Liver (tissue), 9 donors: ENCODE results near the gene PLN. TPM values are rescaled to one million over a fixed set of nuclear protein-coding genes. Genes with fewer than 3 reads are reported as not detected.

Experiments
- DNase-seq: peaks from one replicate; pipeline ENCODE4 v3.0.0-alpha.2; 2017; ENCODE audit warnings: low spot score
- H3K27ac ChIP-seq, 2 donors: one replicate each; pipeline ENCODE4 v1.7.0; 2013; ENCODE audit warnings: inconsistent platforms in 2 of 2, low read length in 2 of 2, control low read depth in 1 of 2, low read depth in 1 of 2, mild to moderate bottlenecking in 1 of 2
- H3K27me3 ChIP-seq, 4 donors: one replicate each; pipeline versions ENCODE4 v1.6.1 to v1.7.0; 2013; ENCODE audit warnings: low read length in 3 of 4, inconsistent platforms in 1 of 4, mild to moderate bottlenecking in 1 of 4, moderate library complexity in 1 of 4; ENCODE audit not compliant: control insufficient read depth in 4 of 4, insufficient read depth in 4 of 4
- H3K36me3 ChIP-seq, 4 donors: one replicate each; pipeline versions ENCODE4 v1.6.1 to v1.7.0; 2013; ENCODE audit warnings: low read length in 3 of 4, mild to moderate bottlenecking in 3 of 4, low read depth in 1 of 4, moderate library complexity in 1 of 4; ENCODE audit not compliant: control insufficient read depth in 4 of 4, insufficient read depth in 3 of 4
- H3K4me1 ChIP-seq, 4 donors: one replicate each; pipeline versions ENCODE4 v1.6.1 to v1.7.0; 2013; ENCODE audit warnings: low read length in 3 of 4, mild to moderate bottlenecking in 3 of 4, moderate library complexity in 1 of 4; ENCODE audit not compliant: control insufficient read depth in 4 of 4, insufficient read depth in 4 of 4
- H3K4me3 ChIP-seq, 3 donors: one replicate each; pipeline versions ENCODE4 v1.6.1 to v1.7.0; 2013; ENCODE audit warnings: low read length in 3 of 3, control low read depth in 1 of 3, low read depth in 1 of 3, mild to moderate bottlenecking in 1 of 3
- H3K9ac ChIP-seq, 2 donors: one replicate each; pipeline ENCODE4 v1.7.0; 2013; ENCODE audit warnings: low read length in 2 of 2, mild to moderate bottlenecking in 2 of 2, moderate library complexity in 2 of 2, control low read depth in 1 of 2, low read depth in 1 of 2
- H3K9me3 ChIP-seq, 4 donors: one replicate each; pipeline versions ENCODE4 v1.6.1 to v1.7.0; 2013; ENCODE audit warnings: low read length in 3 of 4; ENCODE audit not compliant: control insufficient read depth in 4 of 4
- CTCF ChIP-seq: fragments of 150-350 bp; IDR thresholded peaks from 2 replicates; pipeline ENCODE4 v1.5.1; 2017; ENCODE audit warnings: improper control_type of control experiment, low read depth, low read length; ENCODE audit not compliant: missing input control
- EGR1 ChIP-seq, 2 donors: IDR thresholded peaks; 2 replicates each; pipeline ENCODE4 v1.6.1; 2016 to 2018; ENCODE audit warnings: antibody characterized with exemption in 2 of 2, low read depth in 2 of 2
- FOXA1 ChIP-seq: IDR thresholded peaks from 2 replicates; pipeline ENCODE4 v1.6.1; 2016; ENCODE audit warnings: antibody characterized with exemption
- FOXA2 ChIP-seq: IDR thresholded peaks from 2 replicates; pipeline ENCODE4 v1.6.1; 2016; ENCODE audit warnings: antibody characterized with exemption
- GABPA ChIP-seq, 2 donors: IDR thresholded peaks in 1 of 2; conservative IDR thresholded peaks in 1 of 2; 2 replicates each; pipeline ENCODE4 v1.6.1; 2016; ENCODE audit warnings: antibody characterized with exemption in 2 of 2, mild to moderate bottlenecking in 1 of 2, moderate library complexity in 1 of 2
- HNF4A ChIP-seq, 2 donors: conservative IDR thresholded peaks; 2 replicates each; pipeline ENCODE4 v1.6.1; 2016; ENCODE audit warnings: antibody characterized with exemption in 2 of 2, mild to moderate bottlenecking in 2 of 2
- JUND ChIP-seq, 2 donors: IDR thresholded peaks; 2 replicates each; pipeline ENCODE4 v1.6.1; 2016; ENCODE audit warnings: antibody characterized with exemption in 2 of 2
- MAX ChIP-seq: IDR thresholded peaks from 2 replicates; pipeline ENCODE4 v1.6.1; 2016; ENCODE audit warnings: antibody characterized with exemption
- NR2F2 ChIP-seq: IDR thresholded peaks from 2 replicates; pipeline ENCODE4 v1.6.1; 2016; ENCODE audit warnings: antibody characterized with exemption
- RAD21 ChIP-seq, 2 donors: IDR thresholded peaks; 2 replicates each; pipeline ENCODE4 v1.6.1; 2016; ENCODE audit warnings: antibody characterized with exemption in 2 of 2, mild to moderate bottlenecking in 2 of 2
- RXRA ChIP-seq, 2 donors: IDR thresholded peaks; 2 replicates each; pipeline ENCODE4 v1.6.1; 2017 to 2018; ENCODE audit warnings: antibody characterized with exemption in 2 of 2, mild to moderate bottlenecking in 1 of 2
- SP1 ChIP-seq: IDR thresholded peaks from 2 replicates; pipeline ENCODE4 v1.6.1; 2018; ENCODE audit warnings: antibody characterized with exemption, mild to moderate bottlenecking
- TAF1 ChIP-seq: conservative IDR thresholded peaks from 2 replicates; pipeline ENCODE4 v1.6.1; 2016; ENCODE audit warnings: antibody characterized with exemption, mild to moderate bottlenecking
- YY1 ChIP-seq: IDR thresholded peaks from 2 replicates; pipeline ENCODE4 v1.6.1; 2016; ENCODE audit warnings: antibody characterized with exemption, mild to moderate bottlenecking
- ZBTB33 ChIP-seq: IDR thresholded peaks from 2 replicates; pipeline ENCODE4 v1.6.1; 2016; ENCODE audit warnings: antibody characterized with exemption
- WGBS: extraction: QIAGEN DNeasy Blood & Tissue Kit; methylation state at CpG from one replicate; pipeline ENCODE4 v1.1.7; 2013; 5-methylcytosine and 5-hydroxymethylcytosine counted together
- polyA plus RNA-seq, 2 donors: library from polyadenylated mRNA; stranded (reverse) in 1 of 2; unstranded in 1 of 2; fragments of 200-250 nt in 1 of 2; fragments of >200 nt in 1 of 2; fragmentation: Nextera tagmentation in 1 of 2; extraction: Ambion mirVana in 1 of 2; gene quantifications; one replicate each; pipeline versions ENCODE4 v1.2.1 to v1.2.3, GENCODE V29; 2013 to 2015
- total RNA-seq, 2 donors: library from RNA; depleted of rRNA; stranded (reverse); fragments of >200 nt; gene quantifications; one replicate each; pipeline ENCODE4 v1.2.3, GENCODE V29; 2014
- TF ChIP-seq, protein P1 (sequence below): IDR thresholded peaks from 2 replicates; pipeline ENCODE4 v1.6.1; 2016; ENCODE audit warnings: antibody characterized with exemption
- TF ChIP-seq, protein P2 (sequence below): IDR thresholded peaks from 2 replicates; pipeline ENCODE4 v1.6.1; 2016; ENCODE audit warnings: antibody characterized with exemption, mild to moderate bottlenecking
- donor health status: healthy.
- donor health status: healthy.
- donor health status: healthy.
- donor health status: healthy.
- donor health status: healthy.

PLN gene
- total and polyA plus RNA-seq, 4 donors, result 0.14 to 1.3 (median 0.44) TPM

DNA sequence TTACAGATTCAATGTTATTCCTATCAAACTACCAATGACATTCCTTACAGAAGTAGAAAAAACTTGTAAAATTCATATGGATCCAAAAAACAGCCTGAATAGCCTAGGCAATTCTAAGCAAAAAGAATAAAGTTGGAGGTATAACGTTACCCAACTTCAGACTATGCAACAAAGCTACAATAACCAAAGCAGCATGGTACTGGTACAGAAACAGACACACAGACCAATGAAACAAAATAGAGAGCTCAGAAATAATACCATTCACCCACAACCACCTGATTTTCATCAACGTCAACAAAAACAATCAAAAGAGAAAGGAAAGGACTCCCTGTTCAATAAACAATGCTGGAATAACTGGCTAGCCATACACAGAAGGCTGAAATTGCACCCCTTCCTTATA, 17.2 kb upstream of the PLN start:
- TF ChIP-seq FOXA1 (no peak), TAF1 (no peak), EGR1 (IDR thresholded peaks at IDR 0.05; ENCODE audit: low read depth in 2 of 2) (no peak), RXRA (IDR thresholded peaks at IDR 0.05) (no peak), YY1 (no peak), MAX (no peak)
- TF ChIP-seq, protein P1, sequence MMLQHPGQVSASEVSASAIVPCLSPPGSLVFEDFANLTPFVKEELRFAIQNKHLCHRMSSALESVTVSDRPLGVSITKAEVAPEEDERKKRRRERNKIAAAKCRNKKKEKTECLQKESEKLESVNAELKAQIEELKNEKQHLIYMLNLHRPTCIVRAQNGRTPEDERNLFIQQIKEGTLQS, result no peak
- Histone ChIP-seq H3K27ac (no peak overlapping the region), H3K27me3 (no peaks in the 10 kb centered on the region), H3K4me3 (no peak overlapping the region), H3K9me3 (peaks cover 0 to 2% (median 0%) of the 10 kb centered on the region in 4 donors), H3K4me1 (no peaks in the 10 kb centered on the region), H3K9ac (no peak overlapping the region), H3K36me3 (no peaks in the 10 kb centered on the region)
- WGBS, result 94% methylated on average over 2 of the region's 2 CpGs
- no peak for DNase-seq

DNA sequence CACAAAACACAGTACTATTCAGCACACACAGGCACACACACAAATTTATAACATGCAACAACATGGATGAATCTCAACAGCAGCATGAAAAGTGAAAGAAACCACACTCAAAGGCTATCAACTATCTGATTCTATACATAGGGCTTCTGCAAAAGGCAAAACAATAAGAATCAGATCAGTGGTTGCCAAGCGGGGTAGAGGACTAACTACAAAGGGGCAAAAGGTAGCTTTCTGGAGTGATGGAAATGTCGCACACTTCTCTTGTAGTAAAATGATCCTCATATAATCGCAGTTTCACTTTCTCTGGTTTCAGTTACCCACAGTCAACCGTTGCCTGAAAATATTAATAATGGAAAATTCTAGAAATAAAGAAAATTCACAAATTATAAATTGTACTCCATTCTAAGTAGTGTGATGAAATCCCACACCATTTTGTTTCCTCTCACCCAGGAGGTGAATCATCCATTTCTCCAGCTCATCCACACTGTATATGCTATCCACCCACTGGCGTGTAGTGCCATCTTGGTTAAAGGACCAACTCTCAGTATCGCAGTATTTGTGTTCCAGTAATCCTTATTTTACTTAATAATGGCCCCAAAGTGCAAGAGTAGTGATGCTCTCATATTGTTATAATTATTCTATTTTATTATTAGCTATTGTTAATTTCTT, 12.8 kb upstream of the PLN start:
- 95% methylated on average over 6 of the region's 6 CpGs for WGBS
- no peak overlapping the region for H3K9ac ChIP-seq
- H3K4me1 ChIP-seq, result no peaks in the 10 kb centered on the region
- no peak overlapping the region for H3K27ac ChIP-seq
- H3K4me3 ChIP-seq, result no peak overlapping the region
- H3K27me3 ChIP-seq, result no peaks in the 10 kb centered on the region
- DNase-seq, result no peak
- H3K36me3 ChIP-seq, result no peaks in the 10 kb centered on the region
- no peak for TF ChIP-seq ZBTB33
- TF ChIP-seq, protein P2, sequence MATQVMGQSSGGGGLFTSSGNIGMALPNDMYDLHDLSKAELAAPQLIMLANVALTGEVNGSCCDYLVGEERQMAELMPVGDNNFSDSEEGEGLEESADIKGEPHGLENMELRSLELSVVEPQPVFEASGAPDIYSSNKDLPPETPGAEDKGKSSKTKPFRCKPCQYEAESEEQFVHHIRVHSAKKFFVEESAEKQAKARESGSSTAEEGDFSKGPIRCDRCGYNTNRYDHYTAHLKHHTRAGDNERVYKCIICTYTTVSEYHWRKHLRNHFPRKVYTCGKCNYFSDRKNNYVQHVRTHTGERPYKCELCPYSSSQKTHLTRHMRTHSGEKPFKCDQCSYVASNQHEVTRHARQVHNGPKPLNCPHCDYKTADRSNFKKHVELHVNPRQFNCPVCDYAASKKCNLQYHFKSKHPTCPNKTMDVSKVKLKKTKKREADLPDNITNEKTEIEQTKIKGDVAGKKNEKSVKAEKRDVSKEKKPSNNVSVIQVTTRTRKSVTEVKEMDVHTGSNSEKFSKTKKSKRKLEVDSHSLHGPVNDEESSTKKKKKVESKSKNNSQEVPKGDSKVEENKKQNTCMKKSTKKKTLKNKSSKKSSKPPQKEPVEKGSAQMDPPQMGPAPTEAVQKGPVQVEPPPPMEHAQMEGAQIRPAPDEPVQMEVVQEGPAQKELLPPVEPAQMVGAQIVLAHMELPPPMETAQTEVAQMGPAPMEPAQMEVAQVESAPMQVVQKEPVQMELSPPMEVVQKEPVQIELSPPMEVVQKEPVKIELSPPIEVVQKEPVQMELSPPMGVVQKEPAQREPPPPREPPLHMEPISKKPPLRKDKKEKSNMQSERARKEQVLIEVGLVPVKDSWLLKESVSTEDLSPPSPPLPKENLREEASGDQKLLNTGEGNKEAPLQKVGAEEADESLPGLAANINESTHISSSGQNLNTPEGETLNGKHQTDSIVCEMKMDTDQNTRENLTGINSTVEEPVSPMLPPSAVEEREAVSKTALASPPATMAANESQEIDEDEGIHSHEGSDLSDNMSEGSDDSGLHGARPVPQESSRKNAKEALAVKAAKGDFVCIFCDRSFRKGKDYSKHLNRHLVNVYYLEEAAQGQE, result no peak
- TF ChIP-seq GABPA (IDR thresholded peaks at IDR 0.05 in 1 of 2, conservative IDR thresholded peaks at IDR 0.05 in 1 of 2), result no peak
- TF ChIP-seq YY1, result no peak
- no peak for TF ChIP-seq RXRA (IDR thresholded peaks at IDR 0.05)
- no peak for TF ChIP-seq JUND (IDR thresholded peaks at IDR 0.05)
- no peak for TF ChIP-seq FOXA2
- no peak for TF ChIP-seq CTCF
- TF ChIP-seq, protein P1, result no peak
- no peak for TF ChIP-seq SP1
- no peak for TF ChIP-seq RAD21 (IDR thresholded peaks at IDR 0.05)
- TF ChIP-seq HNF4A (conservative IDR thresholded peaks at IDR 0.05), result no peak
- no peak for TF ChIP-seq TAF1
- TF ChIP-seq NR2F2, result no peak
- TF ChIP-seq MAX, result no peak
- no peak for TF ChIP-seq FOXA1
- peaks cover 0 to 2% (median 0%) of the 10 kb centered on the region in 4 donors for H3K9me3 ChIP-seq
